GM23338 (cell line): Measurements from ENCODE around the gene KLF4. TPM values are rescaled to one million over a fixed set of nuclear protein-coding genes. Genes with fewer than 3 reads are reported as not detected.

Source experiments
- ATAC-seq: fragments of 200-7000 bp; cut with Tn5 transposase; 3 replicates; pipeline ENCODE4 v1.9.1; 2020
- DNase-seq: peaks from one replicate; pipeline ENCODE4 v3.0.0-alpha.2; 2015; ENCODE audit warnings: low spot score
- H2AFZ ChIP-seq: fragments of 200-600 bp; sonication (generic); 2 replicates; pipeline ENCODE4 v1.8.0; 2016; ENCODE audit warnings: antibody characterized with exemption, mild to moderate bottlenecking, moderate library complexity
- H3F3A ChIP-seq: fragments of 200-600 bp; sonication (generic); replicated peaks from 2 replicates; pipeline ENCODE4 v1.8.0; 2017; ENCODE audit warnings: antibody characterized with exemption, mixed run types, low read depth
- H3K27ac ChIP-seq: fragments of 200-600 bp; sonication (generic); 2 replicates; pipeline ENCODE4 v1.6.1; 2016; ENCODE audit warnings: low read depth
- H3K27me3 ChIP-seq: fragments of 200-600 bp; sonication (generic); 2 replicates; pipeline ENCODE4 v1.8.0; 2016; ENCODE audit warnings: mild to moderate bottlenecking, mixed run types, moderate library complexity; ENCODE audit not compliant: insufficient read depth
- H3K36me3 ChIP-seq: fragments of 200-600 bp; sonication (generic); 2 replicates; pipeline ENCODE4 v1.8.0; 2016; ENCODE audit warnings: mild to moderate bottlenecking; ENCODE audit not compliant: insufficient read depth
- H3K4me1 ChIP-seq: fragments of 200-600 bp; sonication (generic); 2 replicates; pipeline ENCODE4 v1.8.0; 2016; ENCODE audit warnings: mild to moderate bottlenecking, moderate library complexity; ENCODE audit not compliant: insufficient read depth
- H3K4me2 ChIP-seq: fragments of 200-600 bp; sonication (generic); 2 replicates; pipeline ENCODE4 v1.7.1; 2017; ENCODE audit warnings: mixed run types
- H3K4me3 ChIP-seq: fragments of 200-600 bp; sonication (generic); 2 replicates; pipeline ENCODE4 v1.6.1; 2016; ENCODE audit warnings: mixed run types
- H3K79me2 ChIP-seq: fragments of 200-600 bp; sonication (generic); replicated peaks from 2 replicates; pipeline ENCODE4 v1.8.0; 2017; ENCODE audit warnings: mild to moderate bottlenecking; ENCODE audit not compliant: insufficient read depth
- H3K9me2 ChIP-seq: fragments of 200-600 bp; sonication (generic); 2 replicates; pipeline ENCODE4 v1.8.0; 2017; ENCODE audit not compliant: insufficient read depth
- H4K20me1 ChIP-seq: fragments of 200-600 bp; sonication (generic); replicated peaks from 2 replicates; pipeline ENCODE4 v1.8.0; 2017; ENCODE audit warnings: mild to moderate bottlenecking; ENCODE audit not compliant: insufficient read depth
- H3K27ac Mint-ChIP-seq: 2 replicates; pipeline ENCODE4 v1.8.0; 2020; ENCODE audit warnings: inconsistent platforms, mild to moderate bottlenecking, moderate library complexity, mixed read lengths
- H3K27me3 Mint-ChIP-seq: 3 replicates; pipeline ENCODE4 v1.8.0; 2022; ENCODE audit warnings: low read depth, mild to moderate bottlenecking, moderate library complexity, mixed read lengths, inconsistent platforms; ENCODE audit not compliant: insufficient read depth, poor library complexity
- H3K36me3 Mint-ChIP-seq: 3 replicates; pipeline ENCODE4 v1.8.0; 2021; ENCODE audit warnings: low read depth, mild to moderate bottlenecking, inconsistent platforms, moderate library complexity, mixed read lengths
- H3K4me1 Mint-ChIP-seq: 3 replicates; pipeline ENCODE4 v1.8.0; 2020; ENCODE audit warnings: mild to moderate bottlenecking, inconsistent platforms, mixed read lengths
- H3K4me3 Mint-ChIP-seq: 3 replicates; pipeline ENCODE4 v1.8.0; 2021; ENCODE audit warnings: moderate library complexity, mild to moderate bottlenecking, inconsistent platforms, mixed read lengths
- H3K9me3 Mint-ChIP-seq: 3 replicates; pipeline ENCODE4 v1.8.0; 2020; ENCODE audit warnings: moderate library complexity, mild to moderate bottlenecking, inconsistent platforms, mixed read lengths
- CTCF ChIP-seq, 2 experiments: fragments of 200-600 bp in 1 of 2; sonication (generic) in 1 of 2; conservative IDR thresholded peaks; 2 replicates each; pipeline versions ENCODE4 v1.5.1 to v1.6.1; 2016 to 2017; ENCODE audit warnings: antibody characterized with exemption in 2 of 2, low read depth in 2 of 2, mild to moderate bottlenecking in 2 of 2, moderate library complexity in 1 of 2
- EZH2 ChIP-seq: fragments of 200-600 bp; sonication (generic); IDR thresholded peaks from one replicate; pipeline ENCODE4 v1.8.0; 2017; ENCODE audit warnings: antibody characterized with exemption, mild to moderate bottlenecking, low read depth; ENCODE audit not compliant: unreplicated experiment
- REST ChIP-seq: IDR thresholded peaks from one replicate; pipeline ENCODE4 v1.6.1; 2018; ENCODE audit warnings: antibody characterized with exemption; ENCODE audit not compliant: unreplicated experiment
- polyA plus RNA-seq: library from polyadenylated mRNA; unstranded; fragments of >200 nt; fragmentation: Nextera tagmentation; extraction: Ambion mirVana; gene quantifications from 2 replicates; pipeline ENCODE4 v1.2.1, GENCODE V29; 2016
- total RNA-seq: library from RNA; depleted of rRNA; stranded (reverse); fragments of >200 nt; shearing (Covaris generic); gene quantifications from 2 replicates; pipeline ENCODE4 v1.2.3, GENCODE V29; 2014

Gene KLF4
- total and polyA plus RNA-seq, 2 experiments from 2014 or later: 8.3 to 29.8 TPM

DNA sequence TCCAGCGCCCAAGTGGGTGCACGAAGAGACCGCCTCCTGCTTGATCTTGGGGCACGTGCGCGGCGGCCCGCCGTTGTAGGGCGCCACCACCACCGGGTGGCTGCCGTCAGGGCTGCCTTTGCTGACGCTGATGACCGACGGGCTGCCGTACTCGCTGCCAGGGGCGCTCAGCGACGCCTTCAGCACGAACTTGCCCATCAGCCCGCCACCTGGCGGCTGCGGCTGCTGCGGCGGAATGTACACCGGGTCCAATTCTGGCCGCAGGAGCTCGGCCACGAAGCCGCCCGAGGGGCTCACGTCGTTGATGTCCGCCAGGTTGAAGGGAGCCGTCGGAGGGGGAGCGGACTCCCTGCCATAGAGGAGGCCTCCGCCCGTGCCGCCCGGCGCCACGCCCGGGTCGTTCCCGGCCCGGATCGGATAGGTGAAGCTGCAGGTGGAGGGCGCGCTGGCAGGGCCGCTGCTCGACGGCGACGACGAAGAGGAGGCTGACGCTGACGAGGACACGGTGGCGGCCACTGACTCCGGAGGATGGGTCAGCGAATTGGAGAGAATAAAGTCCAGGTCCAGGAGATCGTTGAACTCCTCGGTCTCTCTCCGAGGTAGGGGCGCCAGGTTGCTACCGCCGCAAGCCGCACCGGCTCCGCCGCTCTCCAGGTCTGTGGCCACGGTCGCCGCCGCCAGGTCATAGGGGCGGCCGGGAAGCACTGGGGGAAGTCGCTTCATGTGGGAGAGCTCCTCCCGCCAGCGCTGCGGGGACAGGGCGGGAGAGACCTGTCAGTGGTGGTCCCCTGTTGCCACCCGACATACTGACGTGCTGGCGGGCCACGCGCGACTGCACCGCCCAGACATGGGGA lies 1.8 kb downstream of the KLF4 start (continued):
- TF ChIP-seq CTCF (conservative IDR thresholded peaks at IDR 0.05; ENCODE audit: low read depth in 2 of 2): peak; percentile 59 to 76

DNA sequence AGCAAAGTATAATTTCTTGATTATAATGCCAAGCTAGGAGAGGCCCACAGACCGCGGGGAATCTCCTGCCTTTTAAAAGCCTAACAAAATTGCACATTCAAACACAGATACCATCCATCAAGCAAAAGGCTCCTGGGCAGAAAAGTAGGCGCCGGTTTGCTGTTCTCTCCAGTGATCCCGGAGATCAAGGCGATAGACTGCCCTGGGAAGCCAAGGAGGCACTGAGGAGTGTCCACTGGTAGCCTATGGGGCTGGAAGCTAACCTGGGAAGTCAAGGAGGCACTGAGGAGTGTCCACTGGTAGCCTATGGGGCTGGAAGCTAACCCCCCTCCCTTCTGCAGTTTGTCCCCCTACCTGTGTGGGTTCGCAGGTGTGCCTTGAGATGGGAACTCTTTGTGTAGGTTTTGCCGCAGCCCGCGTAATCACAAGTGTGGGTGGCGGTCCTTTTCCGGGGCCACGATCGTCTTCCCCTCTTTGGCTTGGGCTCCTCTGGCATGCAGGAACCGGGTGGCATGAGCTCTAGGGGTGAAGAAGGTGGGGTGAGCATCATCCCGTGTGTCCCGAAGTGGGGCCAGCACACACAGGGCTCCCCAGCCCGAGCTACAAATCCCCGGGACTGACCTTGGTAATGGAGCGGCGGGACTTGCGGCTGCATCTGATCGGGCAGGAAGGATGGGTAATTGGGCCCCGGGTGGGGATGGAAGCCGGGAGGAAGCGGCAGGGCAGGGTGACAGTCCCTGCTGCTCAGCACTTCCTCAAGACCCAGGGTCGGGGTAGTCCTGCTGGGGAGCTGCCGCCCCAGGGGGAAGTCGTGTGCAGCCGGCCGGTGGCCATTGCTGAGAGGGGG lies 2.7 kb downstream of the KLF4 start:
- Mint-ChIP-seq H3K27ac (no peak overlapping the region), H3K4me1 (peaks cover 29% of the 10 kb centered on the region; the same call in 2 of the 3 replicates), H3K27me3 (peaks cover 46% of the 10 kb centered on the region), H3K9me3 (peaks cover 3% of the 10 kb centered on the region; the same call in 1 of the 3 replicates), H3K36me3 (no peaks in the 10 kb centered on the region; the same call in 2 of the 3 replicates), H3K4me3 (peak overlapping the region; percentile 79)
- peaks cover 10% of the 10 kb centered on the region; the same call in 1 of the 2 replicates for H3F3A ChIP-seq
- H3K4me3 ChIP-seq: peak overlapping the region; percentile 70
- ATAC-seq (peak; percentile 3), DNase-seq (peak; percentile 61)
- H2AFZ ChIP-seq: peak overlapping the region; percentile 97
- peaks cover 13% of the 10 kb centered on the region for H3K4me1 ChIP-seq
- no peak overlapping the region for H3K27ac ChIP-seq
- H3K79me2 ChIP-seq: no peaks in the 10 kb centered on the region
- no peaks in the 10 kb centered on the region for H3K9me2 ChIP-seq
- no peaks in the 10 kb centered on the region for H4K20me1 ChIP-seq
- TF ChIP-seq CTCF (conservative IDR thresholded peaks at IDR 0.05; ENCODE audit: low read depth in 2 of 2) (no peak), EZH2 (peak; percentile 53), REST (no peak)
- H3K4me2 ChIP-seq: peak overlapping the region; percentile 96
- H3K27me3 ChIP-seq: peaks cover 61% of the 10 kb centered on the region
- no peaks in the 10 kb centered on the region for H3K36me3 ChIP-seq
